DOHH2 (cell line): ENCODE results near the gene GABARAPL1.

Experiments used
- H3F3A ChIP-seq: fragments of 200-600 bp; sonication (generic), shearing (Covaris generic); 2 replicates; pipeline ENCODE4 v1.6.0; 2016; ENCODE audit warnings: antibody characterized with exemption, mild to moderate bottlenecking; ENCODE audit not compliant: control insufficient read depth, insufficient read depth
- H3K27ac ChIP-seq: fragments of 200-600 bp; sonication (generic); 2 replicates; pipeline ENCODE4 v1.5.1; 2014; ENCODE audit warnings: low read depth, mild to moderate bottlenecking, low read length, moderate library complexity
- H3K27me3 ChIP-seq: fragments of 200-600 bp; sonication (generic); 2 replicates; pipeline ENCODE4 v1.6.1; 2014; ENCODE audit warnings: mild to moderate bottlenecking, low read length, mixed read lengths; ENCODE audit not compliant: control insufficient read depth
- H3K36me3 ChIP-seq: fragments of 200-600 bp; sonication (generic); 2 replicates; pipeline ENCODE4 v1.6.1; 2014; ENCODE audit warnings: mild to moderate bottlenecking, low read length, moderate library complexity, mixed read lengths; ENCODE audit not compliant: control insufficient read depth
- H3K4me1 ChIP-seq: fragments of 200-600 bp; sonication (generic); 2 replicates; pipeline ENCODE4 v1.6.1; 2014; ENCODE audit warnings: mild to moderate bottlenecking, low read length, mixed read lengths; ENCODE audit not compliant: control insufficient read depth
- H3K4me2 ChIP-seq: fragments of 200-600 bp; sonication (generic); 2 replicates; pipeline ENCODE4 v1.6.0; 2014; ENCODE audit warnings: mild to moderate bottlenecking, low read length, moderate library complexity
- H3K4me3 ChIP-seq: fragments of 200-600 bp; sonication (generic); 2 replicates; pipeline ENCODE4 v1.5.1; 2014; ENCODE audit warnings: mild to moderate bottlenecking, low read length, mixed read lengths
- H3K79me2 ChIP-seq: fragments of 200-600 bp; sonication (generic); 2 replicates; pipeline ENCODE4 v1.6.1; 2014; ENCODE audit warnings: mild to moderate bottlenecking, low read length, mixed read lengths; ENCODE audit not compliant: control insufficient read depth
- H3K9me2 ChIP-seq: fragments of 200-600 bp; sonication (generic); replicated peaks from 2 replicates; pipeline ENCODE4 v1.6.1; 2014; ENCODE audit warnings: mild to moderate bottlenecking, low read length, mixed read lengths; ENCODE audit not compliant: control insufficient read depth
- H3K9me3 ChIP-seq: fragments of 200-600 bp; sonication (generic); 2 replicates; pipeline ENCODE4 v1.6.1; 2014; ENCODE audit warnings: antibody characterized with exemption, low read length, mixed read lengths; ENCODE audit not compliant: control insufficient read depth, insufficient read depth
- H4K20me1 ChIP-seq: fragments of 200-600 bp; sonication (generic); 2 replicates; pipeline ENCODE4 v1.6.0; 2014; ENCODE audit warnings: low read depth, mild to moderate bottlenecking, antibody characterized with exemption, low read length, moderate library complexity; ENCODE audit not compliant: control insufficient read depth, insufficient read depth
- EZH2phosphoT487 ChIP-seq: fragments of 200-600 bp; sonication (generic); IDR thresholded peaks from 2 replicates; pipeline ENCODE4 v1.6.1; 2017; ENCODE audit warnings: borderline replicate concordance, mild to moderate bottlenecking, antibody characterized with exemption, low read length, moderate library complexity, mixed read lengths
- TF ChIP-seq, protein P1 (sequence below): fragments of 200-600 bp; sonication (generic); IDR thresholded peaks from one replicate; pipeline ENCODE4 v1.5.1; 2014; ENCODE audit warnings: antibody characterized with exemption, mild to moderate bottlenecking, low read depth, low read length; ENCODE audit not compliant: poor library complexity, severe bottlenecking

GABARAPL1 gene

DNA sequence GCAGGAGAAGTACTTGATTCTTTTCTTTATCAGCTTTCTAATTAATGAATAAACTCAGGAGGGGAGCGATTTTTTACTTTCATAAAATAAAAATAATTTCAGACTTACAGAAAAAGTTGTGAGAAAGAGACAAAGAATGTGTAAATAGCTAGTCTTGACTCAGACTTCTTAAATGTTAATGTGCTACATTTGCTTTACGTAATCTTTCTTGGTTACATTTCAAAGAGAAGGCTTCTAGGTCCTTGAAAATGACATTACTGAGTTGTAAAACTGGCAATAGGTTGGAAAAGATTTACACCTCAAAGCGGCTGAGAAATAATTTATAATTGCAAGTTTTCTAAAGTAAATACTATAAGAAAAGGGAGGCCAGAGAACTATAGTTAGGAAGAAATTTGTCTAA lies 28.6 kb downstream of the GABARAPL1 start:
- no peaks in the 10 kb centered on the region for H3K79me2 ChIP-seq
- no peak overlapping the region for H3K27ac ChIP-seq
- H4K20me1 ChIP-seq = no peaks in the 10 kb centered on the region
- TF ChIP-seq EZH2phosphoT487 = no peak
- TF ChIP-seq, protein P1, sequence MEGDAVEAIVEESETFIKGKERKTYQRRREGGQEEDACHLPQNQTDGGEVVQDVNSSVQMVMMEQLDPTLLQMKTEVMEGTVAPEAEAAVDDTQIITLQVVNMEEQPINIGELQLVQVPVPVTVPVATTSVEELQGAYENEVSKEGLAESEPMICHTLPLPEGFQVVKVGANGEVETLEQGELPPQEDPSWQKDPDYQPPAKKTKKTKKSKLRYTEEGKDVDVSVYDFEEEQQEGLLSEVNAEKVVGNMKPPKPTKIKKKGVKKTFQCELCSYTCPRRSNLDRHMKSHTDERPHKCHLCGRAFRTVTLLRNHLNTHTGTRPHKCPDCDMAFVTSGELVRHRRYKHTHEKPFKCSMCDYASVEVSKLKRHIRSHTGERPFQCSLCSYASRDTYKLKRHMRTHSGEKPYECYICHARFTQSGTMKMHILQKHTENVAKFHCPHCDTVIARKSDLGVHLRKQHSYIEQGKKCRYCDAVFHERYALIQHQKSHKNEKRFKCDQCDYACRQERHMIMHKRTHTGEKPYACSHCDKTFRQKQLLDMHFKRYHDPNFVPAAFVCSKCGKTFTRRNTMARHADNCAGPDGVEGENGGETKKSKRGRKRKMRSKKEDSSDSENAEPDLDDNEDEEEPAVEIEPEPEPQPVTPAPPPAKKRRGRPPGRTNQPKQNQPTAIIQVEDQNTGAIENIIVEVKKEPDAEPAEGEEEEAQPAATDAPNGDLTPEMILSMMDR = no peak
- H3K4me2 ChIP-seq = no peak overlapping the region
- peaks cover 55% of the 10 kb centered on the region for H3K4me1 ChIP-seq
- peaks cover 9% of the 10 kb centered on the region for H3K9me3 ChIP-seq
- peaks cover 3% of the 10 kb centered on the region for H3K36me3 ChIP-seq
- 0 out of 2 replicates have a peak, but pooled peaks cover 9% of the 10 kb centered on the region for H3F3A ChIP-seq
- no peak overlapping the region for H3K4me3 ChIP-seq
- no peaks in the 10 kb centered on the region for H3K27me3 ChIP-seq
- no peaks in the 10 kb centered on the region for H3K9me2 ChIP-seq

DNA sequence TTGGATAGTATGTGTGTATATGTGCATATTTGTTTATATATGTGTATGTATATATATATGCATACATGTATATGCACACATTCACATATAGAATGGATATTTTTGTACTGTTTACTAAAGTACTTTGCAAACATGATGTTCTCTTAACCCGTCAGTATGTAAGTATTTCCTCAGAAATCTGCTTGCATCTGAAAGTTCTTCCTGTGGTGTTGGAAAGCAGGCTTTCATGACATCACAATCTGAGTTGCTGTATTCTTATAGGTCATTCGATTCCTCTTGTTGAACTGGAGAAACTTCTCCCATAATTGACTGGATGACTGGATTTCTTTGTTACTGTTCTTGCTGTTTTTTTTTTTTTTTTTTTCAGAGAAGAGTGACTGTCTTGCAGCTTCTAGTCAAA lies 29.1 kb downstream of the GABARAPL1 start:
- Histone ChIP-seq H3K79me2 (no peaks in the 10 kb centered on the region), H3K4me3 (peak overlapping the region; percentile 59; the same call in 1 of the 2 replicates), H4K20me1 (no peaks in the 10 kb centered on the region), H3K27ac (peak overlapping the region; percentile 67), H3K4me2 (peak overlapping the region; percentile 76), H3K27me3 (no peaks in the 10 kb centered on the region), H3K36me3 (peaks cover 3% of the 10 kb centered on the region), H3K4me1 (peaks cover 55% of the 10 kb centered on the region), H3K9me3 (peaks cover 8% of the 10 kb centered on the region), H3K9me2 (no peaks in the 10 kb centered on the region), H3F3A (0 out of 2 replicates have a peak, but pooled peaks cover 14% of the 10 kb centered on the region)
- no peak for TF ChIP-seq EZH2phosphoT487
- TF ChIP-seq, protein P1 = no peak

DNA sequence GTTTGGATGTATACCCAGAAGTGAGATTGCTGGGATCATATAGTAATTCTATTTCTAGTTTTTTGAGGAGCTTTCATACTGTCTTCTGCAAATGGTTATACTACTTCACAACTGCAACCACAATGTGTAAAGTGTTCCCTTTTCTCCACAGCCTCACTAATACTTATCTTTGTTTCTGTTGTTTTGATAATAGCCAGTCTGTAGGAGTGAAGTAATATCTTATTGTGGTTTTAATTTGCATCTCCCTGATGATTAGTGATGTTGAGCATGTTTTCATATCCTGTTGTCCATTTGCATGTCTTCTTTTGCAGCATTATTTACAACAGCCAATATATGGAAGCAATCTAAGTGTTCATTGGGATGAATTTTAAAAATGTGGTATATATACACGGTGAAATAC lies 29.9 kb downstream of the GABARAPL1 start:
- H3K79me2 ChIP-seq = no peaks in the 10 kb centered on the region
- H3K4me2 ChIP-seq = peak overlapping the region; percentile 76
- no peaks in the 10 kb centered on the region for H3K27me3 ChIP-seq
- no peaks in the 10 kb centered on the region for H4K20me1 ChIP-seq
- TF ChIP-seq, protein P1 = no peak
- no peak for TF ChIP-seq EZH2phosphoT487
- no peaks in the 10 kb centered on the region for H3K9me2 ChIP-seq
- H3K4me1 ChIP-seq = peaks cover 63% of the 10 kb centered on the region
- peaks cover 3% of the 10 kb centered on the region for H3K36me3 ChIP-seq
- H3K4me3 ChIP-seq = peak overlapping the region; percentile 59
- 0 out of 2 replicates have a peak, but pooled peaks cover 14% of the 10 kb centered on the region for H3F3A ChIP-seq
- H3K9me3 ChIP-seq = peaks cover 1% of the 10 kb centered on the region
- peak overlapping the region; percentile 67 for H3K27ac ChIP-seq
